Midbrain (tissue), 1 donor: Measurements from ENCODE around the gene ZNF793.

ENCODE experiments used
- DNase-seq: peaks from one replicate; lab custom pipeline; 2025; lab: John Stamatoyannopoulos, UW

Gene ZNF793

GRCh38 chr19:37506387-37507166 lies at the start of gene ZNF793:
Gene ZNF793, plus strand, starts transcription at chr19:37506939. Its CDS starts 16,501 bp downstream, at chr19:37523440.
- peak; percentile 84 for DNase-seq

GRCh38 chr19:37466277-37466797 lies 40.4 kb upstream of the ZNF793 start:
- no peak for DNase-seq

DNA sequence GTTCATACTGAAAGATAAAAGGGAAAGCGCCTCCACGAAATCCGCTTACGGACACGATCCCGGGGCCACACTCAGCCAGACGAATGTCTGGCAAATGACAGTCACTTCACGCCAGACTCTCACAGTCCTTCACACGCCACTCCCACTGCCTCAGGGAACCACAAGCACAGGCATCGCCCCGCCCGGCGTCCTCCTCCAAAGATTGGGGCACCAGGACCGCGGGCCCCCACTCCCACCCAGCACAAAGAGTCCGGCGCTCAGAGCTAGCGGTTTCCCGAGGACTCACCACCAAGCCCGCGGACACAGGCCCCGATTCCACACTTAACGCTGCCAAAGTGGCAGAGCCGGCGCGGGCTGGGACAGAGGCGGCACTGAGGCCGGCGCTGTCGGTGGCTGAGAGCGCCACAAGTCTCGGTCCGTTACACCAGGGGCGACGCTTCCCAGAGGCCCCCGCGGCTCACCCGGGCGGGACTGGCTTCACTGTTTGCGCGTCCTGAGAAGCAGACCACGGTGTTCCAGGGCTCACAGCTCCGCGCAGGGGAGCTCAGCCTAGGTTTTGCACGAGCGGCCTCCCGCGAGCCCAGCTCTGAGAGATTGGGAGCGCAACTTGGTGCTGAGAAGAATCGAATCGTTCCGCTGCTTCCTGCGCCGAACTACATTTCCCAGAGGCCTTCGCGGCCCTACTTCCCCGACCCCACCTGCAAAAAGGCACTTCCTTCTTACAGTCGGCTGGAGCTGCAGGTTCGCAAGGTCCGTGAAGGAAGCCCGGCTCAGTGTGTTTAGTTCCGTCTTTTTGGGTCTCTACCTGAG lies 39.7 kb upstream of the ZNF793 start, which contains the start of gene ZNF569:
TSS of gene ZNF569 (minus strand) at position 647 of the 810 bp plus-strand sequence. CDS start 22,523 bp downstream, outside the sequence.
- DNase-seq, result peak; percentile 95

GRCh38 chr19:37467608-37468090 lies 39.1 kb upstream of the ZNF793 start:
- DNase-seq, result peak; percentile 46

DNA sequence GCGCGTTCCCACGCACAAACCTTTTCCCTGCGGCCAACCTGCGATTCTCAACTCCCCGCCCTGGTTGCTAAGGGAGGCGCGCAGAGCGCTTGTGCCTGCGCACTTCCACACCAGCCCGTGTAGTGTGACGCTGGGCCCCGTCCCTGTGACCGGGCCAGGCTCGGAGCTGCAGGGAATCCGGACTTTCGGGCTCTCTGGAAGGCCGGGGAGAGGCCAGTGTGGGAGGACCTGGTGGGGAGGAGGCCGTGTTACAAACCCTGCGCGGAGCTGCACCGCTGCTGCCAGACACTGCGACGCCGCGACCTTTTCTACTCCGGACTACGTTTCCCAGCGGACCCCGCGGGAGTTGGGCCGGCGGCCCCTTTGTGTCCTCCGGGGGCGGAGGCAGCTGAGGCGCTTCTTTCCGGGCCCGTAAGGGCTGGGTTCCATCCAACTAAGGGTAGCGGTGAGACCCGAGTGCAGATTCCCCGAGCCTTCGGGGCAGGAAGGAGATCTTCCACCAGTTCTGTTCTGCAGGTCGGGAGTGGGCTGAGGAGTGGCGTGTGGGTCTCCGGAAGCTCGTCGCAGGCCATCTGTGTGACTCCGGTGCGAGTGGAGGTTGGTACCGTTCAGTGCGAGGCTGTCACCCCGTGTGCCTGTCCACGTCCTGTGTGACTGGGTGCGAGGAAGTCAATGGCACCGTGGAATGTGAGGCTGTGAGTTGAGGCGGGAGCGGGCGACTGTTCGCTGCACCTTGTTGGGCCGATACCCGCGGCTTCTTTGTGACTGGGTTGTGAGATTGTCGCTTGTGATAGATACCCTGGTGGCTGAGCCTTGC lies 37.6 kb upstream of the ZNF793 start, which contains the start of gene ZNF570:
TSS of gene ZNF570 (plus strand) at position 396 of the 817 bp plus-strand sequence. CDS start 999 bp downstream, outside the sequence.
- DNase-seq, result peak; percentile 91

GRCh38 chr19:37470216-37470615 lies 36.5 kb upstream of the ZNF793 start:
- DNase-seq, result no peak

- DNase-seq, result no peak
Observed at GRCh38 chr19:37472165-37472564, 34.6 kb upstream of the ZNF793 start.

DNA sequence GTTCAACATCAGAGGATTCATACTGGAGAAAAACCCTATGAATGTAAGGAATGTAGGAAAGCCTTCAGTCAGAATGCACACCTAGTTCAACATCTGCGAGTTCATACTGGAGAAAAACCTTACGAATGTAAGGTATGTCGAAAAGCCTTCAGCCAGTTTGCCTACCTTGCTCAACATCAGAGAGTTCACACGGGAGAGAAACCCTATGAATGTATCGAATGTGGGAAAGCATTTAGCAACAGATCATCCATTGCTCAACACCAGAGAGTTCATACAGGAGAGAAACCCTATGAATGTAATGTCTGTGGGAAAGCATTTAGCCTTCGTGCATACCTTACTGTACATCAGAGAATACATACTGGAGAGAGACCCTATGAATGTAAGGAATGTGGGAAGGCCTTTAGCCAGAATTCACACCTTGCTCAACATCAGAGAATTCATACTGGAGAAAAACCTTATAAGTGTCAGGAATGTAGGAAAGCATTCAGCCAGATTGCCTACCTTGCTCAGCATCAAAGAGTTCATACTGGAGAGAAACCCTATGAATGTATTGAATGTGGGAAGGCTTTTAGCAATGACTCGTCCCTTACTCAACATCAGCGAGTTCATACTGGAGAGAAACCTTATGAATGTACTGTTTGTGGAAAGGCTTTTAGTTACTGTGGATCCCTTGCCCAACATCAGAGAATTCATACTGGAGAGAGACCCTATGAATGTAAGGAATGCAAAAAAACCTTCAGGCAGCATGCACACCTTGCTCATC lies 22.2 kb upstream of the ZNF793 start:
- DNase-seq, result no peak

GRCh38 chr19:37492213-37492612 lies 14.5 kb upstream of the ZNF793 start:
- no peak for DNase-seq

- peak; percentile 35 for DNase-seq
Observed at GRCh38 chr19:37505958-37506386, 767 bp upstream of the ZNF793 start.

- no peak for DNase-seq
Observed at GRCh38 chr19:37507167-37507464, 377 bp downstream of the ZNF793 start.

- DNase-seq, result no peak
Observed at GRCh38 chr19:37511186-37511585, 4.4 kb downstream of the ZNF793 start.

GRCh38 chr19:37511821-37512220 lies 5.1 kb downstream of the ZNF793 start:
- DNase-seq, result no peak

DNA sequence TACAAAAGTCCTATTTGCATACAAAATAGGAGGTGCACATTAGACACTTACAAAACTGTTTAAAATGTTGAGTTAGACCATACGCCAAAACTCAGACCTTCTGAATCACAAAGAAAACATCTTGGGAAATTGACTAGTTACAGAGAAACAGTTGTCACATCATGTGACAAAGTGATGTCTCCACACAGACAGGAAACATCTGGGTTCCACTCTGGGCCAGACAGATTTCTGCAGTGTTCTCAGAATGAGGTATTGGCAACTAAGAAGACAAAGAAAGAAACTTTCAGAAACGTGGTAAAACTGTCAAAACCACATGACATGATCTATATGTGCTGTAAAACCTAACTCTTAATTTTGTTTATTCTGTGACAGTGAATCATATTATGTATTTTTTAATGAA lies 6.7 kb downstream of the ZNF793 start:
- no peak for DNase-seq

DNA sequence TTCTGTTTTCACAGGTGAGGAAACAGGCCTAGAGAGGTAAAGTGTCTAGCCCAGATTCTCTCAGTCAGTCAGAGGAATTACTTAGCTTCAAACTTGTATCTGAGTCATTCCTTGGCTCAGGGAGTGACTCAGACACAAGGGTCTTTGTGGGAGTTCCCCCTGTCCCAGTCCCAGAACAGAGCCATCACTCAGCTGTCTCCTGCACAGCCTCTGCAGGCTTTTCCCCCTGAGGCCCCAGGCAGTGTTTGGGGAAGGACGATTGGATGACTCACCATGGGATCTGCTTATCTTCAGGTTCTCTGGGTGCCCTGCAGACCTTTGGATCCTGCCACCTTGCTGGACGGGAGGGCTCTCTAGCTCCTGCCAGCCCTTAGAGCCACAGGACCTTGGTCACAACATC lies 13.2 kb downstream of the ZNF793 start:
- no peak for DNase-seq

- no peak for DNase-seq
Observed at GRCh38 chr19:37537391-37537947, 30.7 kb downstream of the ZNF793 start.

DNA sequence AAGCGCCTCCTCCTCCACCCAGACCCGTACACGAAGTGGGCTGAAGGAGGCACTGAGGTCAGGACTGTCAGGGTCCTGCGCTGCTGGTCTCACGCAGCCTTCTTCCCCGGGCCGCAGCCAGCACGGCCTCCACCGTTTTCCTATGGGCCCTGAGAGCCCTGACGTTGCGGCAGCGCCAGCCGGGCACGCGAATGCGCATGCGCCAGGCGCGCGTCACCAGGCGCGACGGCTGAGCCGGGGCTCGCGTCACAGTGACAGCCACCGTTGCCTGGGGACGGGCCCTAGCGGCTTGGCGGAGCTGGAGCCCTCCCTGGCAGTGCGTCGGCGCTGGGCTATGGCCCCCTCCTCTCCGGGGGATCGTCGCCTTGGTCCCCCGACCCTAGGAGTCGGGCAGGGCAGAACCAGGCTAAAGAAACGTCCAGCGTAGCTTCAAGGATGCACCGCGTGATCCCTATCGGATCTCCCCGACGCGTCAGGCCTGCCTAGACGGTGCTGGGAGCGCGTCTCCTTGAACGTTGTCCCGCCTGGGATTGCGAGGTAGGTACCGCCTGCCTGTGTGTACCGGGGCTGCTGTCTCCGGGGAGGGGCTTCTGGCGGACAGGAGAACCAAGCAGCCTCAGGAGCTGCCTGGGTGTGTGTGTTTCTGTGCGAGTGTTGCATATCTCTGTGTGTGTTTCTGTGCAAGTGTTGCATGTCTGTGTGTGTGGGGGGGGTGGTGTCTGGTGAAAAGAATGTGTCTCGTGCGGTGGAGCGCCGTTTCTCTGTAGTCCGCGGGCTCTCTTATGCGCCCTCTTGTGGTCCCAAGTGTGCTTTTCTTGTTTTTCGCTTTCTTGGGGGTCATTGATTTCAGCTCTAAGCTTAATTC lies 44.6 kb downstream of the ZNF793 start:
- no peak for DNase-seq

GRCh38 chr19:37563518-37563917 lies 56.8 kb downstream of the ZNF793 start:
- no peak for DNase-seq

GRCh38 chr19:37564624-37565369 lies 58.1 kb downstream of the ZNF793 start:
- no peak for DNase-seq
